GM12874 (cell line): ENCODE results near the gene TRPV6.

Experiments used
- TF ChIP-seq, protein P1 (sequence below): IDR thresholded peaks from 2 replicates; pipeline ENCODE4 v1.5.1; 2011; ENCODE audit warnings: low read depth, mild to moderate bottlenecking, control low read depth, low read length, moderate library complexity; ENCODE audit not compliant: insufficient read depth

The TRPV6 gene

DNA sequence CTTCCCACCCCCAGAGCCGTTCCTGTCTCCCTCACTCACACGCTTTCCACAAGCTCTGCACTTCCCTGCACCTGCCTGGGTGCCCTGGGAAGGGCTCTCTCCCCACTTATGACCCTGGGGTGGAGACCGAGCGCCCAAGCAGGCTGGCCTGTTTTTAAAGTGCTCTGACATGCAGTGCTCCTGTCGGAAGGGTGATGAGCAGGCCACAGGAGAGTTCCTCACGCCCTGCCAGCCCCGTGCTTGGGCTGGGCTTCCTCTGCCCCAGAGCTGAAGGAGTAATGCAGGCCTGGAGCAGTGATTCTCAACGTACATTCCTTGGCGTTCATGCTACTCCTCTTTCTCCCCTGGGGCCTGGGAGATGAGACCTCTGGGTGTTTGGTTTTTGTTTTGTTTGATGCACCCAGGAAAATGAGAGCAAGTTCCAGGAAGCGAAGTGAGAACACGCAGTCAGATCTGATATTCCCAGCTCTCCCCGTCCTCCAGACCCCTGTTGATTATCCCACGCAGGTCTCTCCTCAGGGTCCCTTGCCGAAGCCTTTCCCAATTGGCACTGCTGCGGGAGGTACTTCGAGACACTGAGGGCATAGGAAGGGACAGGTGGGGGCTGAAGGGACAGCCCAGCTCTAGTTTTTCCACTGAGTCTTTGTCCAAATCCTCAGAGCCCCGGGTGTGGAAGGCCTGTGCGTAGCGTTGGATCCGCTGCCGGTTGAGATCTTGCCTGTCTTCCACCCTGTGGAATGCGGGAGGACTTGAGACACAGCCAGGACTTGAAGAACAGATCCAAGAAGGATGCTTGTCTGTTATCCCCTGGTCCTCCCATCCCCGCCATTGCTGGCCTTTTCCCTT lies 14.1 kb downstream of the TRPV6 start:
- TF ChIP-seq, protein P1, sequence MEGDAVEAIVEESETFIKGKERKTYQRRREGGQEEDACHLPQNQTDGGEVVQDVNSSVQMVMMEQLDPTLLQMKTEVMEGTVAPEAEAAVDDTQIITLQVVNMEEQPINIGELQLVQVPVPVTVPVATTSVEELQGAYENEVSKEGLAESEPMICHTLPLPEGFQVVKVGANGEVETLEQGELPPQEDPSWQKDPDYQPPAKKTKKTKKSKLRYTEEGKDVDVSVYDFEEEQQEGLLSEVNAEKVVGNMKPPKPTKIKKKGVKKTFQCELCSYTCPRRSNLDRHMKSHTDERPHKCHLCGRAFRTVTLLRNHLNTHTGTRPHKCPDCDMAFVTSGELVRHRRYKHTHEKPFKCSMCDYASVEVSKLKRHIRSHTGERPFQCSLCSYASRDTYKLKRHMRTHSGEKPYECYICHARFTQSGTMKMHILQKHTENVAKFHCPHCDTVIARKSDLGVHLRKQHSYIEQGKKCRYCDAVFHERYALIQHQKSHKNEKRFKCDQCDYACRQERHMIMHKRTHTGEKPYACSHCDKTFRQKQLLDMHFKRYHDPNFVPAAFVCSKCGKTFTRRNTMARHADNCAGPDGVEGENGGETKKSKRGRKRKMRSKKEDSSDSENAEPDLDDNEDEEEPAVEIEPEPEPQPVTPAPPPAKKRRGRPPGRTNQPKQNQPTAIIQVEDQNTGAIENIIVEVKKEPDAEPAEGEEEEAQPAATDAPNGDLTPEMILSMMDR, result no peak

DNA sequence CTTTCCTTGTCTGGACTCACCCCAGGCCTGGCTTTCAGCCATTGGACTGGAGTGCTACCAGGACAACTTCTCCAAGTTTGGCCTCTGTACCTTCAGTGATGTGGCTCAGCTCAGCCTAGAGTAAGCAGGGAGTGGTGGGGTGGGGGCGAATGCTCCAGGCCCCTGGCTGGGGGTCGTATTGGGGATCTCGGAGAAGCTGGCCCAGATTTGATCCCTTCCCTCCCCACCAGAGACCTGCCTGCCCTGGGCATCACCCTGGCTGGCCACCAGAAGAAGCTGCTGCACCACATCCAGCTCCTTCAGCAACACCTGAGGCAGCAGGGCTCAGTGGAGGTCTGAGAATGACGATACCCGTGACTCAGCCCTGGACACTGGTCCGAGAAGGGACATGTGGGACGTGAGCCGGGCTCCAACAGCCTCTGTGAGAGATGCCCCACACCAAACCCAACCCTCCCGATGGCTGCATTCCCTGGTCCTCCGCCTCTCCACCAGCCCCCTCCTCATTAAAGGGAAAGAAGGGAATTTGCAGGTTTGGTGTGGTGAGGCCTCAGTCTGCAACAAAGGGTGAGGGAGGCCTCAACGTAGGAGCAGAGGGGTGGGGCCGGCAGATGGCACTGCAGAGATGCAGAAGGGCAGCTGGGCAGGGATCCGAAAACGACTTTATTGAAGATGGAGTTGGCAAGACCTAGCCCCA lies 14.8 kb downstream of the TRPV6 start:
- TF ChIP-seq, protein P1, result no peak

DNA sequence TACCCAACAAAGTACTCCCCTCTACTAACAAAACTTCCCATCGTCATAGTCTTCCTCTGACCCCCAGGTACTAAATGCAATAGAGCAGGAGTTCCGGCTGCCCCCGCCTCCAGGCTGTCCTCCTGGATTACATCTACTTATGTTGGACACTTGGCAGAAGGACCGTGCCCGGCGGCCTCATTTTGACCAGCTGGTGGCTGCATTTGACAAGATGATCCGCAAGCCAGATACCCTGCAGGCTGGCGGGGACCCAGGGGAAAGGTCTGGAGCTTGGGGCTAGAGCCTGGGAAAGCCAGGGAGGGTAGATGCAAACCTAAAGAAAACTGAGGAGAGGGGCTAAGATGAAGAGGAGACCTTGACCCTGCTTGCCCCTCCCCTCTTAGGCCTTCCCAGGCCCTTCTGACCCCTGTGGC lies 15.4 kb downstream of the TRPV6 start:
- TF ChIP-seq, protein P1, result no peak

DNA sequence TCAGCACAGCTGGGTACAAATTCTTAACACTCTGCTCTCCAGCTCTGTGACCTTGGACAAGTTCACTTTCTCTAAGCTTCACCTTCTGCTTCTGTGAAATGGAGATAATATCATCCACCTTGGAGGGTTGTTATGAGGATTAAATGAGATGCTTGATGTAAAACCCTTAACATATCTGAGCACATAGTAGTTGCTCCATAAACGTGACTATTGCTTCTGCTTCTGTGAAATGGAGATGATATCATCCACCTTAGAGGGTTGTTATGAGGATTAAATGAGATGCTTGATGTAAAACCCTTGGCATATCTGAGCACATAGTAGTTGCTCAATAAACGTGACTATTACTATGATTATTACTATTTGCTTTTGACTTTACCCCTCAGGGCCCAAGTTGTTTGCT lies 16.1 kb downstream of the TRPV6 start:
- TF ChIP-seq, protein P1, result no peak

DNA sequence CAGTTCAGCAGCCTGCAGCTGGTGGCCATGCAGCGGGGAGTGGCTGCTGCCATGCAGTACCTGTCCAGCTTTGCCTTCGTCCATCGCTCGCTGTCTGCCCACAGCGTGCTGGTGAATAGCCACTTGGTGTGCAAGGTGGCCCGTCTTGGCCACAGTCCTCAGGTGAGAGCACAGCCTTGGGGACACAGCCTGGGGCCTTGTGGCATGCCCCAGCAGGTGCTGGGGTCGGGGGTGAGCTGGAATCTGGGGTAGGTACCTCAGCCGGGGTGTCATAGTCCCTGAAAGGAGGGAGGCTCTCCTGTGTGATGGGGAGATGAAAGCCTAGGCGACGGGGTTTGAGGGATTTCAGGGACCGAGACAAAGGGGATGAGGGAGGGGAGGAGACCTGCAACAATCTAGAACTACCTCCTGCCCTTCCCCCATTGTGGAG lies 16.5 kb downstream of the TRPV6 start:
- TF ChIP-seq, protein P1, result no peak

DNA sequence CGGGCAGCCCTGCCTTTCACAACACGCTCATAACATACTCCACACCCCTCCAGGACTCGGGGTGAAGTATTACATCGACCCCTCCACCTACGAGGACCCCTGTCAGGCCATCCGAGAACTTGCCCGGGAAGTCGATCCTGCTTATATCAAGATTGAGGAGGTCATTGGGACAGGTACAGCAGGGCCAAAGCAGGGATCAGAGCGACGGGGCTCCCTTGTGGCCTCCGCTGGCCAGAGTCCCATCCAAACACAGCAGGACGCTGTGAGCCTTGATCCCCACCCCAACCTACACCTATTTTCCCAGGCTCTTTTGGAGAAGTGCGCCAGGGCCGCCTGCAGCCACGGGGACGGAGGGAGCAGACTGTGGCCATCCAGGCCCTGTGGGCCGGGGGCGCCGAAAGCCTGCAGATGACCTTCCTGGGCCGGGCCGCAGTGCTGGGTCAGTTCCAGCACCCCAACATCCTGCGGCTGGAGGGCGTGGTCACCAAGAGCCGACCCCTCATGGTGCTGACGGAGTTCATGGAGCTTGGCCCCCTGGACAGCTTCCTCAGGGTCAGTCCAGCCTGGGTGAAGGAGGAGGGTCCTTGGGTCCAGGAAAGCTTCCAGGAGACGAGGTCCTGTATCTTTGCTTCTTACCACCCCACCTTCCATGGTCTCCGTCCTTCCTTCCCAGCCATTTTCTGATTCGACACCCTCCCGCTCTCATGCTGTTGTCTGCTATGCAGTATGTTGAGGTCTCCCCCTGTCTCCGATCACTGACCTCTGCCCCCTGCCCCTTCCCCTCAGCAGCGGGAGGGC lies 17.2 kb downstream of the TRPV6 start:
- TF ChIP-seq, protein P1, result no peak

DNA sequence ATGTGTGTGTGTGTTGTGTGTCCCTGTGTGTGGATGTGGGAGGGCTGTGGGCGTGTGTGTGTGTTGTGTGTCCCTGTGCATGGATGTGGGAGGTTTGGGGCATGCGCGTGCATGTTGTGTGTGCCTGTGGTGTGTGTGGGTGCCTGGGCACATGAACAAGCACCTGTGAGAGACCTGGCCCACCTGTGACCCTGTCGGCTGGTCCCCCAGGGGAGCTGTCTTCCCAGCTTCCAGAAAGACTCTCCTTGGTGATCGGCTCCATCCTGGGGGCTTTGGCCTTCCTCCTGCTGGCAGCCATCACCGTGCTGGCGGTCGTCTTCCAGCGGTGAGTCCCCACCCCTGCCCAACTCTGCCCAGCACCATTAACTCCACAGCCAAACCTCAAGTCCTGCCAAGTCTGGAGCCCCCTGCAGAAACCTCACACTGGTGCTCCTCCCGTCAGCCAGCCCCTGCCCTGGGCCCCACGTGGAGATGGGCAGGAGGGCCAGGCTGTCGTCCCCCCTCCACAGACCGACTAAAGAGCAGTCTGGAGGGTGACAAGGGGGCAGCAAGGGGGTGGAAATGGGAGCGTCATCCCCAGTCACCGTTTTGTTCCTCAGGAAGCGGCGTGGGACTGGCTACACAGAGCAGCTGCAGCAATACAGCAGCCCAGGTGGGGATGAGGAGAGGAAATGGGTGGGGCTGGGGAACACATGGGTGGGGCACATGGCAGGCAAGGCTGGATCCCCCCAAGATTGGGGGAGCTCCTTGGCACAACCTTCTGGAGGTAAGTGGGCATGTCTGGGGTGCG lies 18.0 kb downstream of the TRPV6 start:
- TF ChIP-seq, protein P1, result no peak
